Tibial nerve (tissue), 4 donors: ENCODE results near the gene MORN1. TPM values are rescaled to one million over a fixed set of nuclear protein-coding genes. Genes with fewer than 3 reads are reported as not detected.

Experiments used
- DNase-seq, 2 donors: peaks; one replicate each; pipeline ENCODE4 v3.0.0-alpha.2; 2019; ENCODE audit warnings: low spot score in 2 of 2
- H3K27ac ChIP-seq, 4 donors: fragments of 200-600 bp; sonication (generic) in 3 of 4; one replicate each; pipeline ENCODE4 v1.5.1; 2017 to 2019; ENCODE audit warnings: mild to moderate bottlenecking in 1 of 4
- H3K27me3 ChIP-seq, 2 donors: fragments of 200-600 bp; sonication (generic) in 1 of 2; one replicate each; pipeline versions ENCODE4 v1.5.1 to v1.6.0; 2017 to 2019
- H3K36me3 ChIP-seq, 3 donors: fragments of 200-600 bp; sonication (generic); one replicate each; pipeline ENCODE4 v1.5.1; 2018 to 2019
- H3K4me1 ChIP-seq, 4 donors: fragments of 200-600 bp; sonication (generic) in 3 of 4; one replicate each; pipeline ENCODE4 v1.5.1; 2017 to 2019
- H3K4me3 ChIP-seq, 4 donors: fragments of 200-600 bp; sonication (generic) in 3 of 4; one replicate each; pipeline ENCODE4 v1.5.1; 2017 to 2019; ENCODE audit warnings: mild to moderate bottlenecking in 1 of 4, moderate library complexity in 1 of 4
- H3K9me3 ChIP-seq, 4 donors: fragments of 200-600 bp; sonication (generic) in 3 of 4; one replicate each; pipeline ENCODE4 v1.5.1; 2017 to 2019
- EP300 ChIP-seq, 2 donors: sonication (generic); formaldehyde crosslinking; IDR thresholded peaks; one replicate each; pipeline ENCODE4 v1.6.1; 2017; ENCODE audit warnings: antibody characterized with exemption in 2 of 2, mild to moderate bottlenecking in 1 of 2
- POLR2A ChIP-seq, 2 donors: fragments of 450-650 bp; IDR thresholded peaks; one replicate each; pipeline ENCODE4 v1.6.1; 2017; ENCODE audit warnings: antibody characterized with exemption in 2 of 2, mild to moderate bottlenecking in 2 of 2, moderate library complexity in 2 of 2
- WGBS, 2 donors: methylation state at CpG; one replicate each; pipeline ENCODE4 v1.1.5; 2018; 5-methylcytosine and 5-hydroxymethylcytosine counted together
- total RNA-seq, 4 donors: library from RNA; depleted of rRNA; stranded (reverse); fragments of >200 nt; gene quantifications; one replicate each; pipeline ENCODE4 v1.1.0, GENCODE V29; 2016
- TF ChIP-seq, protein P1 (sequence below), 5 experiments: fragments of 200-600 bp in 3 of 5; fragments of 450-650 bp in 2 of 5; sonication (generic) in 3 of 5; IDR thresholded peaks; one replicate each; pipeline ENCODE4 v1.5.1; 2016 to 2019; ENCODE audit warnings: antibody characterized with exemption in 5 of 5, mild to moderate bottlenecking in 3 of 5, moderate library complexity in 2 of 5

The MORN1 gene
- total RNA-seq, 4 donors from 2014 or later: 8.7 to 21.9 (median 16.1) TPM

GRCh38 chr1:2426540-2426939 is 35.2 kb upstream of the MORN1 start:
- Histone ChIP-seq H3K27me3 (peaks cover 0 to 82% of the 10 kb centered on the region in 2 donors), H3K9me3 (peaks cover 0 to 29% (median 0%) of the 10 kb centered on the region in 4 donors), H3K36me3 (no peaks in the 10 kb centered on the region), H3K27ac (no peak overlapping the region), H3K4me1 (no peaks in the 10 kb centered on the region), H3K4me3 (no peak overlapping the region)
- no peak for DNase-seq
- WGBS, 2 donors: 40 to 61% methylated on average over 15 to 18 of the region's 18 CpGs
- TF ChIP-seq POLR2A (IDR thresholded peaks at IDR 0.05): no peak
- no peak for TF ChIP-seq EP300 (IDR thresholded peaks at IDR 0.05)
- TF ChIP-seq, protein P1, sequence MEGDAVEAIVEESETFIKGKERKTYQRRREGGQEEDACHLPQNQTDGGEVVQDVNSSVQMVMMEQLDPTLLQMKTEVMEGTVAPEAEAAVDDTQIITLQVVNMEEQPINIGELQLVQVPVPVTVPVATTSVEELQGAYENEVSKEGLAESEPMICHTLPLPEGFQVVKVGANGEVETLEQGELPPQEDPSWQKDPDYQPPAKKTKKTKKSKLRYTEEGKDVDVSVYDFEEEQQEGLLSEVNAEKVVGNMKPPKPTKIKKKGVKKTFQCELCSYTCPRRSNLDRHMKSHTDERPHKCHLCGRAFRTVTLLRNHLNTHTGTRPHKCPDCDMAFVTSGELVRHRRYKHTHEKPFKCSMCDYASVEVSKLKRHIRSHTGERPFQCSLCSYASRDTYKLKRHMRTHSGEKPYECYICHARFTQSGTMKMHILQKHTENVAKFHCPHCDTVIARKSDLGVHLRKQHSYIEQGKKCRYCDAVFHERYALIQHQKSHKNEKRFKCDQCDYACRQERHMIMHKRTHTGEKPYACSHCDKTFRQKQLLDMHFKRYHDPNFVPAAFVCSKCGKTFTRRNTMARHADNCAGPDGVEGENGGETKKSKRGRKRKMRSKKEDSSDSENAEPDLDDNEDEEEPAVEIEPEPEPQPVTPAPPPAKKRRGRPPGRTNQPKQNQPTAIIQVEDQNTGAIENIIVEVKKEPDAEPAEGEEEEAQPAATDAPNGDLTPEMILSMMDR (IDR thresholded peaks at IDR 0.05): no peak

DNA sequence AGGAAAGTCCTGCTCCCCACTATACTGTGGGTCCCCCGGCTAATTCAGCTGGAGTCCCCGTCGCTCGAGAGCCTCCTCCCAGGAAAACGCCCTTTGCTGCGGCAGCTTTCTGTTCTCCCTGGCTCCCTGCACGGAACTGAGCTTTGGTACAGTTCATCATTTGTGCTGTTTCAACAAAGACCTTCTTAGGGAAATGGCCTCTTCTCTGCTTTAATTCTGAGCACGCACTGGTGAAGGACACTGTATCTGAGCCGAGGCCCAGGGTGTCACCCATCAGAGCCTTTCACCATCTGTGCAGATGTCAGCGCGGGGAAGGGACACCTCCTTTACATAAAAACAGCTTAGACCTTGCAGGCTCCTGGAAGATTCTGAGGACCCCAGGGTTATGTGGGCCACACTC is 34.5 kb upstream of the MORN1 start:
- H3K4me3 ChIP-seq: no peak overlapping the region
- TF ChIP-seq, protein P1 (IDR thresholded peaks at IDR 0.05): no peak
- no peak for TF ChIP-seq POLR2A (IDR thresholded peaks at IDR 0.05)
- TF ChIP-seq EP300 (IDR thresholded peaks at IDR 0.05): no peak
- H3K27me3 ChIP-seq: peaks cover 0 to 79% of the 10 kb centered on the region in 2 donors
- 56 to 57% methylated on average over 11 of the region's 11 CpGs for WGBS, 2 donors
- no peaks in the 10 kb centered on the region for H3K4me1 ChIP-seq
- DNase-seq: no peak
- H3K27ac ChIP-seq: no peak overlapping the region
- no peaks in the 10 kb centered on the region for H3K36me3 ChIP-seq
- peaks cover 0 to 29% (median 0%) of the 10 kb centered on the region in 4 donors for H3K9me3 ChIP-seq

DNA sequence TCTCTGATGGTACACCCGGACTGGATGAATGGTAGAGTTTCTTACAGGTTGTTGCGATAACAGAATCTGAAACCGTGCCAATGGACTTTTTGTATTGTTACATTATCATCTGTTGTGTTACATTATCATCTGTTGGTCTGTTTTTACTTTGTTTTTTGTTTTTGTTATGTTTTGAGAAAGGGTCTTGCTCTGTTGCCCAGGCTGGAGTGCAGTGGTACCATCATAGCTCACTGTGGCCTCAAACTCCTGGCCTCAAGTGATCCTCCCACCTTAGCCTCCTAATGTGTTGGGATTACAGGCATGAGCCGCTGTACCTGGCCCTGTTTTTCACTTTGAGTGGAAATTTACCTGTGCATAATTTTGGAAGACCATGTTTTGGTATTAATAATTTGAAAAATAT is 31.2 kb upstream of the MORN1 start:
- H3K27ac ChIP-seq: no peak overlapping the region
- no peaks in the 10 kb centered on the region for H3K4me1 ChIP-seq
- H3K27me3 ChIP-seq: peaks cover 0 to 79% of the 10 kb centered on the region in 2 donors

GRCh38 chr1:2419416-2419815 is 28.1 kb upstream of the MORN1 start:
- peaks cover 0 to 17% (median 0%) of the 10 kb centered on the region in 4 donors for H3K9me3 ChIP-seq
- TF ChIP-seq POLR2A (IDR thresholded peaks at IDR 0.05): no peak
- no peak overlapping the region for H3K4me3 ChIP-seq
- H3K4me1 ChIP-seq: peaks cover 0 to 9% (median 3%) of the 10 kb centered on the region in 4 donors
- H3K36me3 ChIP-seq: no peaks in the 10 kb centered on the region
- H3K27ac ChIP-seq: no peak overlapping the region
- 66 to 72% methylated on average over 15 to 16 of the region's 16 CpGs for WGBS, 2 donors
- no peak for DNase-seq
- peaks cover 0 to 83% of the 10 kb centered on the region in 2 donors for H3K27me3 ChIP-seq

More for the DNA sequence above, 31.2 kb upstream of the MORN1 start:
- Histone ChIP-seq H3K4me3 (no peak overlapping the region), H3K36me3 (no peaks in the 10 kb centered on the region), H3K9me3 (peaks cover 0 to 17% (median 0%) of the 10 kb centered on the region in 4 donors)
- DNase-seq: no peak
- 85 to 88% methylated on average over 4 of the region's 4 CpGs for WGBS, 2 donors
- TF ChIP-seq EP300 (IDR thresholded peaks at IDR 0.05) (no peak), POLR2A (IDR thresholded peaks at IDR 0.05) (no peak)
- TF ChIP-seq, protein P1 (IDR thresholded peaks at IDR 0.05): no peak

DNA sequence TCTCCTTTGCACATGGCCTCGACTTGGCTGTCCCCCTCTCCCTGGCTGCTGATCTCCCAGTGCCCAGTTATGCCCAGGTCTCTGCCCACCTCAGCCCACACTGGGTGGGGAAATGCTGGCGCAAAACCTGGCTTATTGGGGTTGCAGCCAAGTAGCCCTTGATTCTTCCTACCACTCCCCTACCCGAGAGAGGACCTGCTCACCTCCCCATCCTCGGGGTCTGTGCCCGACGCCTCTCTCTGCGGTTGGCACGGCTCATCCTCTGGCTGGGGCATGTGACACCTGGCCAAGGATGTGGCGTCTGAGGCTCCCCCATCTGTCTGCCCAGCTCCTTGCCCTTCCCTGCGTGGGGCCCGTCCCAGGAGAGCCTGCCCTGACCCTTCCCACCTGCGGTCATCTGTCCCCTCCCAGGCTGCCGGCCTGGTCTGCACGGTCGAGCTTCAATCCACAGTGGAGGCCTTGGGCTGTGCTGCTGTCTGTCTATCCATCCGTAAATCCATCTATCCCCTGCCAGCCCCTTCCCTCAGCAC is 27.5 kb upstream of the MORN1 start:
- peaks cover 0 to 78% of the 10 kb centered on the region in 2 donors for H3K27me3 ChIP-seq
- peaks cover 0 to 14% (median 9%) of the 10 kb centered on the region in 4 donors for H3K4me1 ChIP-seq
- H3K9me3 ChIP-seq: peaks cover 0 to 17% (median 0%) of the 10 kb centered on the region in 4 donors
- 69 to 77% methylated on average over 11 to 16 of the region's 16 CpGs for WGBS, 2 donors
- H3K4me3 ChIP-seq: no peak overlapping the region
- no peak for TF ChIP-seq POLR2A (IDR thresholded peaks at IDR 0.05)
- TF ChIP-seq, protein P1 (IDR thresholded peaks at IDR 0.05): no peak
- no peak for TF ChIP-seq EP300 (IDR thresholded peaks at IDR 0.05)
- H3K27ac ChIP-seq: no peak overlapping the region
- no peak for DNase-seq
- no peaks in the 10 kb centered on the region for H3K36me3 ChIP-seq
